Subcutaneous abdominal adipose tissue (tissue), 5 donors: Measurements from ENCODE around the gene NOTO.

Source experiments
- H3K27ac ChIP-seq: one replicate; pipeline ENCODE4 v1.7.0; 2013; ENCODE audit warnings: low read depth, mild to moderate bottlenecking, inconsistent platforms, low read length, moderate library complexity
- H3K27me3 ChIP-seq, 5 donors: one replicate each; pipeline ENCODE4 v1.7.0; 2013; ENCODE audit warnings: low read length in 5 of 5, inconsistent platforms in 1 of 5; ENCODE audit not compliant: control insufficient read depth in 5 of 5, insufficient read depth in 4 of 5
- H3K36me3 ChIP-seq, 5 donors: one replicate each; pipeline ENCODE4 v1.7.0; 2013; ENCODE audit warnings: low read length in 5 of 5; ENCODE audit not compliant: control insufficient read depth in 5 of 5, insufficient read depth in 5 of 5
- H3K4me1 ChIP-seq, 5 donors: one replicate each; pipeline ENCODE4 v1.7.0; 2013; ENCODE audit warnings: low read length in 5 of 5, mild to moderate bottlenecking in 3 of 5, moderate library complexity in 1 of 5; ENCODE audit not compliant: control insufficient read depth in 5 of 5, insufficient read depth in 5 of 5
- H3K4me3 ChIP-seq, 5 donors: one replicate each; pipeline ENCODE4 v1.7.0; 2013; ENCODE audit warnings: low read length in 5 of 5, low read depth in 1 of 5
- H3K9ac ChIP-seq, 5 donors: one replicate each; pipeline ENCODE4 v1.7.0; 2013; ENCODE audit warnings: low read length in 5 of 5, mild to moderate bottlenecking in 4 of 5, moderate library complexity in 3 of 5
- H3K9me3 ChIP-seq, 5 donors: one replicate each; pipeline ENCODE4 v1.7.0; 2013; ENCODE audit warnings: low read length in 5 of 5; ENCODE audit not compliant: control insufficient read depth in 5 of 5
- donor health status: healthy.
- donor health status: healthy.
- donor health status: healthy.
- donor health status: healthy.
- donor health status: healthy.

Gene NOTO

GRCh38 chr2:73255007-73255644 is 52.8 kb downstream of the NOTO start:
- Histone ChIP-seq H3K27me3 (peaks cover 0 to 2% (median 0%) of the 10 kb centered on the region in 5 donors), H3K4me3 (no peak overlapping the region), H3K9me3 (no peaks in the 10 kb centered on the region), H3K9ac (no peak overlapping the region), H3K4me1 (peaks cover 0 to 5% (median 5%) of the 10 kb centered on the region in 5 donors), H3K36me3 (peaks cover 4 to 56% (median 42%) of the 10 kb centered on the region in 5 donors), H3K27ac (no peak overlapping the region)

- Histone ChIP-seq H3K9ac (no peak overlapping the region), H3K27ac (no peak overlapping the region), H3K4me3 (no peak overlapping the region), H3K9me3 (no peaks in the 10 kb centered on the region), H3K27me3 (peaks cover 0 to 6% (median 3%) of the 10 kb centered on the region in 5 donors), H3K4me1 (peaks cover 0 to 5% (median 5%) of the 10 kb centered on the region in 5 donors), H3K36me3 (peaks cover 4 to 47% (median 33%) of the 10 kb centered on the region in 5 donors)
Observed at GRCh38 chr2:73255907-73256617, 53.7 kb downstream of the NOTO start.

- peaks cover 0 to 6% (median 3%) of the 10 kb centered on the region in 5 donors for H3K27me3 ChIP-seq
- no peak overlapping the region for H3K4me3 ChIP-seq
- H3K36me3 ChIP-seq = peaks cover 4 to 42% (median 28%) of the 10 kb centered on the region in 5 donors
- no peak overlapping the region for H3K9ac ChIP-seq
- peaks cover 0 to 5% (median 5%) of the 10 kb centered on the region in 5 donors for H3K4me1 ChIP-seq
- no peaks in the 10 kb centered on the region for H3K9me3 ChIP-seq
- H3K27ac ChIP-seq = no peak overlapping the region
Observed at GRCh38 chr2:73256618-73256922, 54.2 kb downstream of the NOTO start.

- H3K4me3 ChIP-seq = no peak overlapping the region
- no peaks in the 10 kb centered on the region for H3K9me3 ChIP-seq
- no peak overlapping the region for H3K9ac ChIP-seq
- H3K4me1 ChIP-seq = peaks cover 0 to 5% (median 5%) of the 10 kb centered on the region in 5 donors
- H3K27me3 ChIP-seq = peaks cover 0 to 6% (median 3%) of the 10 kb centered on the region in 5 donors
- peaks cover 4 to 37% (median 24%) of the 10 kb centered on the region in 5 donors for H3K36me3 ChIP-seq
- no peak overlapping the region for H3K27ac ChIP-seq
Observed at GRCh38 chr2:73257021-73257420, 54.6 kb downstream of the NOTO start.

GRCh38 chr2:73257425-73258125 is 55.2 kb downstream of the NOTO start:
- Histone ChIP-seq H3K4me1 (peaks cover 0 to 5% (median 5%) of the 10 kb centered on the region in 5 donors), H3K36me3 (peaks cover 4 to 32% (median 20%) of the 10 kb centered on the region in 5 donors)

GRCh38 chr2:73258186-73258912 is 56.0 kb downstream of the NOTO start:
- H3K27me3 ChIP-seq = peaks cover 0 to 6% (median 3%) of the 10 kb centered on the region in 5 donors
- peaks cover 0 to 24% (median 12%) of the 10 kb centered on the region in 5 donors for H3K36me3 ChIP-seq
- H3K9me3 ChIP-seq = no peaks in the 10 kb centered on the region
- H3K4me1 ChIP-seq = peaks cover 0 to 5% (median 5%) of the 10 kb centered on the region in 5 donors
- H3K27ac ChIP-seq = no peak overlapping the region
- H3K9ac ChIP-seq = no peak overlapping the region
- H3K4me3 ChIP-seq = no peak overlapping the region

More at GRCh38 chr2:73257425-73258125, 55.2 kb downstream of the NOTO start:
- Histone ChIP-seq H3K4me3 (no peak overlapping the region), H3K9me3 (no peaks in the 10 kb centered on the region), H3K27ac (no peak overlapping the region), H3K9ac (no peak overlapping the region), H3K27me3 (peaks cover 0 to 6% (median 3%) of the 10 kb centered on the region in 5 donors)

- no peak overlapping the region for H3K4me3 ChIP-seq
- peaks cover 0 to 19% (median 7%) of the 10 kb centered on the region in 5 donors for H3K36me3 ChIP-seq
- no peak overlapping the region for H3K9ac ChIP-seq
- H3K9me3 ChIP-seq = no peaks in the 10 kb centered on the region
- peaks cover 0 to 5% (median 5%) of the 10 kb centered on the region in 5 donors for H3K4me1 ChIP-seq
- no peak overlapping the region for H3K27ac ChIP-seq
- H3K27me3 ChIP-seq = peaks cover 0 to 6% (median 3%) of the 10 kb centered on the region in 5 donors
Observed at GRCh38 chr2:73258913-73259215, 56.5 kb downstream of the NOTO start.

GRCh38 chr2:73259276-73259675 is 56.9 kb downstream of the NOTO start:
- H3K9ac ChIP-seq = no peak overlapping the region
- no peak overlapping the region for H3K4me3 ChIP-seq
- H3K27ac ChIP-seq = no peak overlapping the region
- peaks cover 0 to 5% (median 5%) of the 10 kb centered on the region in 5 donors for H3K4me1 ChIP-seq
- H3K27me3 ChIP-seq = peaks cover 0 to 9% (median 3%) of the 10 kb centered on the region in 5 donors
- H3K36me3 ChIP-seq = peaks cover 0 to 18% (median 3%) of the 10 kb centered on the region in 5 donors
- H3K9me3 ChIP-seq = no peaks in the 10 kb centered on the region

GRCh38 chr2:73259704-73260337 is 57.4 kb downstream of the NOTO start:
- peaks cover 0 to 5% (median 4%) of the 10 kb centered on the region in 5 donors for H3K4me1 ChIP-seq
- no peak overlapping the region for H3K4me3 ChIP-seq
- peaks cover 0 to 12% (median 0%) of the 10 kb centered on the region in 5 donors for H3K36me3 ChIP-seq
- H3K9me3 ChIP-seq = no peaks in the 10 kb centered on the region
- no peak overlapping the region for H3K9ac ChIP-seq
- H3K27me3 ChIP-seq = peaks cover 0 to 9% (median 3%) of the 10 kb centered on the region in 5 donors
- H3K27ac ChIP-seq = no peak overlapping the region
